ENCODE results near the gene GMDS.

DNA sequence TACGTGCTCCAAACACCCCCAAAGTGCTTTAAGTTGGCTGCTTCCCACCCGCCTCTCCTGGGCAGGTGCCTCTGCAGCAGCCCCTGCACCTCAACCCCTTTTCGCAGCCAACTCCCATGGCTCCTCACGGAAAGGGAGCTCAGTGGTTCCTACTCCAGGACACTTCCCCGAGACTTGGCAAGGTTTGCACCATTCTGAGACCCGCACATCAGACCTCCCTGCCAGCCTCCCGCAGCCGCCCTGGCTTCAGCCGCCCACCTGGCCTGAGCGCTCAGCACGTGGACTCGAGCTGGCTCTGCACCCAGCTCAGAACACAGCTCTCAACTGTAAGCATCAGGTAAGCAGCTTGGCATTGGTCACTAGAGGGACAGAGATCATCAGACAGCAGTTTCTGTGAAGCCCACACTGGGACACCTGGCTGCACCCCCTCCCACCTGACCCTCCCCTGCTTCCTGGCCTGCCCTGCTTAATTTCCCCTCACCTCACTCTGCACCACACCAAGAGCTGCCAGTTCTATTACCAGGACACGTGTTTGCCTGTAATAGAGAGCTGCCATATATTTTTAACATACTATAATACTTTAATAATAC lies 28.5 kb downstream of the GMDS start:
- TF ChIP-seq, protein P1, sequence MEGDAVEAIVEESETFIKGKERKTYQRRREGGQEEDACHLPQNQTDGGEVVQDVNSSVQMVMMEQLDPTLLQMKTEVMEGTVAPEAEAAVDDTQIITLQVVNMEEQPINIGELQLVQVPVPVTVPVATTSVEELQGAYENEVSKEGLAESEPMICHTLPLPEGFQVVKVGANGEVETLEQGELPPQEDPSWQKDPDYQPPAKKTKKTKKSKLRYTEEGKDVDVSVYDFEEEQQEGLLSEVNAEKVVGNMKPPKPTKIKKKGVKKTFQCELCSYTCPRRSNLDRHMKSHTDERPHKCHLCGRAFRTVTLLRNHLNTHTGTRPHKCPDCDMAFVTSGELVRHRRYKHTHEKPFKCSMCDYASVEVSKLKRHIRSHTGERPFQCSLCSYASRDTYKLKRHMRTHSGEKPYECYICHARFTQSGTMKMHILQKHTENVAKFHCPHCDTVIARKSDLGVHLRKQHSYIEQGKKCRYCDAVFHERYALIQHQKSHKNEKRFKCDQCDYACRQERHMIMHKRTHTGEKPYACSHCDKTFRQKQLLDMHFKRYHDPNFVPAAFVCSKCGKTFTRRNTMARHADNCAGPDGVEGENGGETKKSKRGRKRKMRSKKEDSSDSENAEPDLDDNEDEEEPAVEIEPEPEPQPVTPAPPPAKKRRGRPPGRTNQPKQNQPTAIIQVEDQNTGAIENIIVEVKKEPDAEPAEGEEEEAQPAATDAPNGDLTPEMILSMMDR (conservative IDR thresholded peaks at IDR 0.05; ENCODE audit: low read depth in 2 of 2), result no peak
- TF ChIP-seq NANOG (IDR thresholded peaks at IDR 0.05; ENCODE audit: borderline replicate concordance), result no peak
- TF ChIP-seq JUNB (IDR thresholded peaks at IDR 0.05; ENCODE audit: unreplicated experiment), result no peak
- no peak for TF ChIP-seq ZNF114 (CRISPR knock-in tag; IDR thresholded peaks at IDR 0.05)
